ENCODE results near the gene RALGPS1.

DNA sequence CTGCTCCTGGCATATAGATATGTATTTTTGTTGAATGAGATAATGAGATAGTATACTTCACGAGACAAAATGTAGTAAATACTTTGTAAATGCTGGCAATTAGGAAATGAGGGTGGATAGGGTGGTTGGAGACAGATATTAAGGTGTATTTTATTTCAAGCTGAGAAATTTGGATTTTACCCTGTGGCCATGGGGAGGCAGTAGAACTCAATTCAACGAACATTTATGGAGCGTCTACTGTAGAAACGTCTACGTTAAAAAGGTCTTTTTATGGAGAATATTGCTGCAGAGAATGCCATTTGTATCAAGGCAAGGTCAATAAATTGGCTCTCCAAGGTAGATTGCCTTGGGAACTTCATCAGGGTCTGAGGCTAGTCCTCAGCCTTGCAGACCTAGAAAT, 21.5 kb upstream of the RALGPS1 start:
- no peak for TF ChIP-seq POU5F1 (IDR thresholded peaks at IDR 0.05; ENCODE audit: low read depth, low read length)
- TF ChIP-seq, protein P1, sequence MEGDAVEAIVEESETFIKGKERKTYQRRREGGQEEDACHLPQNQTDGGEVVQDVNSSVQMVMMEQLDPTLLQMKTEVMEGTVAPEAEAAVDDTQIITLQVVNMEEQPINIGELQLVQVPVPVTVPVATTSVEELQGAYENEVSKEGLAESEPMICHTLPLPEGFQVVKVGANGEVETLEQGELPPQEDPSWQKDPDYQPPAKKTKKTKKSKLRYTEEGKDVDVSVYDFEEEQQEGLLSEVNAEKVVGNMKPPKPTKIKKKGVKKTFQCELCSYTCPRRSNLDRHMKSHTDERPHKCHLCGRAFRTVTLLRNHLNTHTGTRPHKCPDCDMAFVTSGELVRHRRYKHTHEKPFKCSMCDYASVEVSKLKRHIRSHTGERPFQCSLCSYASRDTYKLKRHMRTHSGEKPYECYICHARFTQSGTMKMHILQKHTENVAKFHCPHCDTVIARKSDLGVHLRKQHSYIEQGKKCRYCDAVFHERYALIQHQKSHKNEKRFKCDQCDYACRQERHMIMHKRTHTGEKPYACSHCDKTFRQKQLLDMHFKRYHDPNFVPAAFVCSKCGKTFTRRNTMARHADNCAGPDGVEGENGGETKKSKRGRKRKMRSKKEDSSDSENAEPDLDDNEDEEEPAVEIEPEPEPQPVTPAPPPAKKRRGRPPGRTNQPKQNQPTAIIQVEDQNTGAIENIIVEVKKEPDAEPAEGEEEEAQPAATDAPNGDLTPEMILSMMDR (IDR thresholded peaks at IDR 0.05; ENCODE audit: control extremely low read depth in 1 of 3, insufficient read depth in 1 of 3, low read depth in 1 of 3, low read length in 3 of 3), result peak in 2 of 3 experiments; percentile 54 to 67; a peak in 2 of 4 replicates
- TF ChIP-seq RFX5 (IDR thresholded peaks at IDR 0.05; ENCODE audit: borderline replicate concordance, low read depth, low read length), result no peak
- TF ChIP-seq, protein P2, sequence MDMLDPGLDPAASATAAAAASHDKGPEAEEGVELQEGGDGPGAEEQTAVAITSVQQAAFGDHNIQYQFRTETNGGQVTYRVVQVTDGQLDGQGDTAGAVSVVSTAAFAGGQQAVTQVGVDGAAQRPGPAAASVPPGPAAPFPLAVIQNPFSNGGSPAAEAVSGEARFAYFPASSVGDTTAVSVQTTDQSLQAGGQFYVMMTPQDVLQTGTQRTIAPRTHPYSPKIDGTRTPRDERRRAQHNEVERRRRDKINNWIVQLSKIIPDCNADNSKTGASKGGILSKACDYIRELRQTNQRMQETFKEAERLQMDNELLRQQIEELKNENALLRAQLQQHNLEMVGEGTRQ (IDR thresholded peaks at IDR 0.05; ENCODE audit: low read length), result no peak
- TF ChIP-seq SUZ12 (IDR thresholded peaks at IDR 0.05; ENCODE audit: low read length), result no peak
- TF ChIP-seq SRF (IDR thresholded peaks at IDR 0.05; ENCODE audit: low read depth, low read length), result no peak
- TF ChIP-seq NRF1 (IDR thresholded peaks at IDR 0.05; ENCODE audit: low read depth, low read length), result no peak
- TF ChIP-seq TCF12 (IDR thresholded peaks at IDR 0.05; ENCODE audit: low read depth, low read length), result no peak
- TF ChIP-seq KDM5A (IDR thresholded peaks at IDR 0.05; ENCODE audit: low read length), result no peak
- TF ChIP-seq SP4 (IDR thresholded peaks at IDR 0.05; ENCODE audit: low read length), result no peak
- no peak for TF ChIP-seq SP1 (IDR thresholded peaks at IDR 0.05; ENCODE audit: low read depth, low read length)
- no peak for TF ChIP-seq JUND (IDR thresholded peaks at IDR 0.05; ENCODE audit: low read length)
- TF ChIP-seq EZH2 (IDR thresholded peaks at IDR 0.05; ENCODE audit: low read depth, low read length, severe bottlenecking), result no peak
- no peak for TF ChIP-seq CREB1 (IDR thresholded peaks at IDR 0.05)

Measured in H1 (cell line).